GM21390 (cell line): ENCODE measurements around the gene FAM174C.
"Not testable (repeated sequence)": the region's sequence is repeated elsewhere in the genome, so short reads cannot be mapped to it uniquely, and the experiment has no call there.

Source experiments
- ATAC-seq: cut with Tn5 transposase; IDR thresholded peaks from one replicate; pipeline ENCODE4 v1.9.1; 2021; ENCODE audit not compliant: unreplicated experiment

The FAM174C gene

DNA sequence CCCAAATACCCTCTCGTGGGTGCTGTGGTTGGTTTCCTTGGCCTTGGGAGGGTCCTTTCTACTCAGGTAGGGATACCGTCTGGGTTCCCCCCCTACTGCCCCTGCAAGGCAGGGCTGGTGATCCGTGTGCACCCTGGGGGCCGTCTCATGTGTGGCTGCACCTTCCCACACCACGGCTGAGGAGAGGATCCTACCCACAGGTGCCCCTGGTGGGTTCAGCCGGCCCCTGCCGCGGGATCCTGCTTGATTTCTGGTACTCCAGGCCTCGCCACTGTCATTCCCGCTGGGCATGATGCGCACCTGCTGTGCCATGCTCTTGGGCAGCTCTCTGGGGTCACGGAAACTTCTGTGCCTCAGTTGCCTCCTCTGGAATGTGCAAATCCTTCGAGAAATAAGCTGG, 41.1 kb downstream of the FAM174C start:
- ATAC-seq: no peak

DNA sequence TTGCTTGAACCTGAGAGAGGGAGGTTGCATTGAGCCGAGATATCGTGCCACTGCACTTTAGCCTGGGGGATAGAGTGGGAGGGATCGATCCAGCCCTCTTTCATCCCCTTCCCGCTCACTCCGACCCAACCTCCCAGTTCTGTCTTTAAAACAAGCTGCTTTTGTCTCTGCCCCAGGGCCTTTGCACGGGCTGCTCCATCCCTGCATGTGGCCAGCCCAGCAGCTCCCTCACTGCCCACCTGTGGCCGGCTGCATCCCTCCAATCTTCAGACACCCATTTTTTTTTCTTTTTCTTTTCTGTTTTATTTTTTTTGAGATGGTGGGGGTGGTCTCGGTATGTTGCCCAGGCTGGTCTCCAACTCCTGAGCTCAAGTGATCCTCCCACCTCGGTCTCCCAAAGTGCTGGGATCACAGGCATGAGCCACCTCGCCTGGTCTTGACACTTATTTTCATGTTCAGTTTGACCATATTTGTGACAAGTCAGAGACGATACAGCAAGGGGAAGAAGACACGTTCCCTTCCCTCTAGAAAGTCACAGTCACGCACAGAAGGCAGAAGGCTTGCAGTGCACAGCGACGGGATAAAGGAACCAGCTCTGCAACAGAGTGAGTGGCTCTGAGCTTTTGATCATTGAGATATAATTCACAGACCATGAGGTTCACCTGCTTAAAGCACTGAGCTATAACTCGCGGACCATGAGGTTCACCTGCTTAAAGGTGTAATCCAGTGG, 42.1 kb downstream of the FAM174C start:
- no peak for ATAC-seq

DNA sequence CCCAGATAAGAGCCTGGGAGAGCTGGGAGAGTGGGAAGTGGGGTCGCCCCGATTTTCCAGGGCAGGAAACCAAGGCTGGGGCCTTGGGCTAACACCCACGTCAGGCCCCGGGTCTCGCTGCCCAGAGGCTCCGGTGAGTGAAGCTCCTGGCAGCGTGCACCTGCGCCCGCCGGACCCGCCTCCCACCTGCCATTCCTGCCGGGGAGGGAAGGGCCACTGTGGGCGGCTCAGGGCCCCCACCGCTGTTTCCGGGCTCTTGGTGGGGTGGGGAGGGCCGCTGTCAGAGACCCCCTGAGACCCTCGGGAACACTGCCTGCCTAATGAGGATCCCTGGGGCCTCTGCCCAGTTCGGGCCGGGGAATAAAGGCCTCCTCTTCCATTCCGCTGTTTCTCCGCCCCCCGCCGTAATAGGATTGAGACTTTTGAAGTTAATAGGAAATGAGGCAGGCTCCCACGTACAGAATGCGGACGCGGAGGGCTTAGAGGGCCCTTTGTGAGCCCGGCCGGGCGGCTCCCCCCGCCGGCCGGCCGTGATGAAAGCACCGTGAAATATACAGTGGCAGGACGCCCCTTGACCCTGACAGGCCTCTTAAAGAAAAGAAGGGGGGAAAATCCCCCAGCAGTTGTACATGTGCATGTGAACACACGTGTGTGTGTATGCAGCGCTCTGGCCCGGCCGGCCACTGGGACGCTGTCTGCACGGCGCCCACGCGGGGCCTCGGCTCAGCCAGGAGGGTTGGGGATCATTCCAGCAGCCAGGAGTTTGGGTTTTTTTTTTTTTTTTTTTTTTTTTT, 43.5 kb downstream of the FAM174C start:
- ATAC-seq: no peak

DNA sequence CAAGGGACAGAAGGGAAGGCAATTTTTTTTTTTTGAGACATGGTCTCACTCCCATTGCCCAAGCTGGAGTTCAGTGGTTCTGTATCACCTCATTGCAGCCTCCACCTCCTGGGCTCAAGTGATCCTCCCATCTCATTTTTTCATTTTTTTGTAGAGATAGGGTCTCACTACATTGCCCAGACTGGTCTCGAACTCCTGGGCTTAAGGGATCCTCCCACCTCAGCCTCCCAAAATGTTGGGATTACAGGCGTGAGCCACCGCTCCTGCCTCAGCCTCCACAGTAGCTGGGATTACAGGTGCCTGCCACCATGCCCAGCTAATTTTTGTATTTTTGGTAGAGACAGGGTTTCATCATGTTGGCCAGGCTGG, 44.9 kb downstream of the FAM174C start:
- ATAC-seq: not testable (repeated sequence)

DNA sequence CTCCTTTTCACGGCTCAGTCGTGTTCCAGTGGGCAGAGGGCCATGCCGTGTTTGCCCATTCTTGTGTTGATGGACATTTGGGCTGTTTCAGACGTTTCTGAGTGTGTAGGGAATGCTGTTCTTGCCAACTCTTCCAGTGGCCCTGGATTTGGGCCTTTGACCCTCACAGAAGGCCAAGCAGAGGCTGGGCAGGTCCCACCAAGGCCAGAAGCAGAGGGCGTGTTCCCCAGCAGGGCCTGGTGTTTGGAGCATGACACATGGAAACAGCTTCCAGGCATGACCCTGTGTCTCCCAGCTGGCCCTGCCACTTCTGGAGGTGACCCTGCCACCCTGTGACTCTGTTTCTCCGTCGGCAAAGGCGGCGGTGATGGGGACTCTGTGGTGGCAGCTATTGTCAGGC, 46.2 kb downstream of the FAM174C start:
- no peak for ATAC-seq

DNA sequence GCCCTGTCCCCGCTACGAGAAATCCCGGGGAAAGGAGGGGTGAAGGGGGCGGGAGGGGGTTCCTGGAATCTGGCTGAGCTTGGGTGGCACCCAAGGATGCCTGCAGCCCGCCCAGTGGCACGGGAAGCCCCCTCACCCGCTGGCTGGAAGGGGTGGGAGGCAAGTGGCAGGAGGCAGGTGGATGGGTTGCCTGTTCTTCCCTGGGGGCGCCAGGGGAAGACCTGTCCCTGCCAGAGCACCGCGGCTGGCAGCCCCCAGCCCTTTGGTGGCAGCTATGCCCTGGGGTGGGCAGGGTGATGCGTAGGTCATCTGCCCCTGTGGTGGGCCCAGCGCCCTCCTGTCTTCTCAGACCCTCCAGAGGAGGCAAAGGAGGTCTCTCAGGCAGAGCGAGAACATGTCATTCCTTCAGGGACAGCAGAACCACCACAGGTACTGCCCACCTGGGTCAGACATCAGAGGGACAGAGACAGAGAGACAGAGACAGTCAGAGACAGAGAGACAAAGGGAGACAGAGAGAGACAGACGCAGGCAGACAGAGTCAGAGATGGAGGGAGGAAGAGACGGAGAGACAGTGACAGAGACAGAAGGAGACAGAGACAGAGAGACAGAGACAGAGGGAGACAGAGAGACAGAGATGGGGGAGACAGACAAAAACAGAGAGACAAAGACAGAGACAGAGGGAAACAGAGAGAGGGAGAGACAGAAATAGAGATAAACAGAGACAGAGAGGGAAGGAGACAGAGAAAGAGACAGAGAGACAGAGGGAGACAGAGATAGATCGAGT, 47.1 kb downstream of the FAM174C start:
- ATAC-seq: no peak

DNA sequence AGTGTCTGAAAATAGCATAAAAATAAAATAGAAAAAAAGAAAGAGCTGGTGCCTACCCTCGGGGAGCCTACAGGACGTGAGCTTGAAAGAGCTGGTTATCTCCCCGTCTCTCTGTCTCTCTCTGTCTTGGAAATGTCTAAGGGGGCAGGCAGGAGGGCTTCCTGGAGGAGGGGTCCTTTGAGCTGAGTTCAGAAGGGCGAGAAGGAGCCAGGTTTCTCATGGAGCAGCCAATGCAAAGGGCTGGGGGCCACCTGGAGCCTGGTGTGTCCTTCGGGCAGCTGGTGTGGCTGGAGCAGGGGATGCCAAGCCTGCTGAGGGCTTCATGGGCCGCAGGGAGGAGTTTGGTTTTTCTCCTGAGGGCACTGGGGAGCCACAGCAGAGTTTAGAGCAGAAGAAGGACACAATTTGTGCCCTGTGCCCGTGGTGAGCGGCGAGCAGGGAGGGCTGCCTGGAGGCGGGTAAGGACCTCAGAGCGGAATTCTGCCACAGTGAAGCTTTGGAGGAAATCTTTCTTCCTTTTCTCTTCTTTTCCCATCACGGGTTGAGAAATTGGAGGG, 49.0 kb downstream of the FAM174C start:
- no peak for ATAC-seq

DNA sequence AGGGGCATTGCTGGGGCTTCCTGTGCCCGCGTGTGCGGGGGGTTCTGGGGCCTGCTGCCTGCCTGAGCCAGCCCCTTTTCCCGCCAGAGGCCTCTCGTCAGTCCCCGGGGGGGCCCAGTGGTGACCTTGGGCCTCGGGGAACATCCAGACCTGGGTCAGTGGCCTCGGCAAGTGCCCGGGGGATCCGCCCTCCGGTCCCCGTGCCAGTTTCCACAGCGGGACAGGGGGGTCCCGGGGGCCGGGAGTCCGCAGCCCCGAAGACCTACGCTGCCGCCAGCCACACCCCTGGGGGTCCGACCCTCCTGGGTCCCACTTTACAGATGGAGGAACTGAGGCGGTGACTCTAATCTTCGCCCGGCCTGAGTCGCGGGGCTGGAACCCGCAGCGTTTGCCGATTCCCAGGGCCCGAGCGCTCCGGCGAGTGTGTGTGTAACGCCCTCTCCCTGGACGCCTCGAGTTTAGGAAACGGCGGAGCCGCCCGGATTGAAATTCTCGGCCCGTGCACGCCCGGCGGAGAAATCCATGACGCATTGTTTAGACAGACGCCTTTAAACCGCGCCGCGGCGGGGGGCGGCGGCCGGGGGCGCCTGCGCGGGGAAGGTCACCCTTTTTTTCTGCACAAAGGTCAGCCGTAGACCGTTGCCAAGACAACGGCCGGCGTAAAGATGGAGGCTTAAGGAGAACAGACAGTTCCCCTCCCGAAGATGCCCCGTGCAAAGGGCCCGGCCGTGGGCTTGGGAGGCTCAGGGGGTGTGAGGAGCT, 49.7 kb downstream of the FAM174C start:
- no peak for ATAC-seq

DNA sequence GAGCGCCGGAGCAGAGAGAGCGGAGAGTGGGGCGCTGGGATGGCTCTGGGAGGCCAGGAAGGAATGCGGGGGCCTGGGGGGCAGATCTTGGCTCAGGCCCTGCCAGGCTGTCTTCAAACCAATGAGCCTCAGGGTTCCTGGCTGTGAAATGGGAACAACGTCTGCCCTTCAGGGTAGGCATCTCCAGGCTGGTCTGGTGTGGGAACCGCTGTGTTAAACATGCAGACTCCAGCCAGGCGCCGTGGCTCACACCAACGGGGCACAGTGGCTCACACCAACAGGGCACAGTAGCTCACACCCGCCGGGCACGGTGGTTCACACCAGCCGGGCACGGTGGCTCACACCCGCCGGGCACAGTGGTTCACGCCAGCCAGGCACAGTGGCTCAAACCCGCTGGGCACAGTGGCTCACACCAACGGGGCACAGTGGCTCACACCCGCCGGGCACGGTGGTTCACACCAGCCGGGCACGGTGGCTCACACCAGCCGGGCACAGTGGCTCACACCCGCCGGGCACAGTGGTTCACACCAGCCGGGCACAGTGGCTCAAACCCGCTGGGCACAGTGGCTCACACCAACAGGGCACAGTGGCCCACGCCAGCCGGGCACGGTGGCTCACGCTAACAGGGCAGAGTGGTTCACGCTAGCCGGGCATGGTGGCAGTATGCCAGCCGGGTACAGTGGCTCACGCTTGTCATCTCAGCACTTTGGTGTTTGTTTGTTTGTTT, 50.4 kb downstream of the FAM174C start:
- ATAC-seq: no peak

DNA sequence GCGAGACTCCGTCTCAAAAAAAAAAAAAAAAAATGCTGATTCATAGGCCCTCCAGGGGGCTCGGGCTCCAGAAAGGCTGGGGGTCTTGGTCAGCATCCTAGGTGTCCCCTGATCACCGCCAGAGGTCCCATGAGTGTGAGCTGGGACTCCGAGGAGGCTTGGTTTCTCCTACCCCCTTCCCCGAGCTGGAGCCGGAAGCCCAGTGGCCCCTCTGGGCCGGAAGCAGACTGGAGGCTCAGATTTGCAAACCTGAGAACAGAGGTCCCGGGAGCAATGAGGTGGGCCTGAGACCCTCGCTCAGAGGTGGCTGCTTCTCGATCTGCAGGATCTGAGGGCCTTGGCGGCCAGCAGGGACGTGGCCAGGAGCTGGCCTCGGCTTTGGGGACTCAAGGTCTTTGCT, 51.8 kb downstream of the FAM174C start:
- ATAC-seq: no peak
